HepG2 (cell line): Measurements from ENCODE around the gene STRBP. TPM values are rescaled to one million over a fixed set of nuclear protein-coding genes. Genes with fewer than 3 reads are reported as not detected.
A peak's percentile ranks its signal among the peaks of the same experiment; 100 is the strongest.

Experiments
- ATF1 ChIP-seq: IDR thresholded peaks from 2 replicates; pipeline ENCODE4 v1.6.1; 2016; ENCODE audit warnings: mild to moderate bottlenecking, control low read depth
- CREB1 ChIP-seq, 2 experiments: fragments of 450-650 bp in 1 of 2; IDR thresholded peaks; 2 replicates each; pipeline ENCODE4 v1.6.1; 2016 to 2017; ENCODE audit warnings: control low read depth in 1 of 2, mild to moderate bottlenecking in 1 of 2, missing compliant biosample characterization in 1 of 2, missing genetic modification characterization in 1 of 2
- YY1 ChIP-seq: IDR thresholded peaks from 2 replicates; pipeline ENCODE4 v1.6.1; 2011; ENCODE audit warnings: low read length, low read depth, moderate library complexity, mild to moderate bottlenecking; ENCODE audit not compliant: insufficient read depth, insufficient replicate concordance
- ZFP1 ChIP-seq: IDR thresholded peaks from 2 replicates; pipeline ENCODE4 v1.6.1; 2016
- ZHX1 ChIP-seq: sonication (generic); formaldehyde crosslinking; IDR thresholded peaks from 2 replicates; pipeline ENCODE4 v1.8.1; 2022; ENCODE audit warnings: low read depth, mild to moderate bottlenecking, missing genetic modification reagents
- ZNF318 ChIP-seq: sonication (generic); formaldehyde crosslinking; IDR thresholded peaks from 2 replicates; pipeline ENCODE4 v1.4.0; 2020; ENCODE audit warnings: mild to moderate bottlenecking, missing genetic modification reagents
- ZNF430 ChIP-seq: sonication (generic); formaldehyde crosslinking; IDR thresholded peaks from 2 replicates; pipeline ENCODE4 v1.9.0; 2021; ENCODE audit warnings: mild to moderate bottlenecking, missing genetic modification reagents
- ZNF512 ChIP-seq: sonication (generic); formaldehyde crosslinking; IDR thresholded peaks from 2 replicates; pipeline ENCODE4 v1.4.0; 2020; ENCODE audit warnings: mild to moderate bottlenecking, missing genetic modification reagents
- ZNF747 ChIP-seq: sonication (generic); formaldehyde crosslinking; IDR thresholded peaks from 2 replicates; pipeline ENCODE4 v1.8.1; 2023; ENCODE audit warnings: missing genetic modification reagents, mild to moderate bottlenecking, borderline replicate concordance
- polyA plus RNA-seq, 8 experiments: library from polyadenylated mRNA; depleted of rRNA in 3 of 8; stranded (reverse) in 7 of 8; unstranded in 1 of 8; fragments of >200 nt; fragmentation: Illumina TruSeq in 4 of 8; extraction: Trizol in 4 of 8; gene quantifications; 2 replicates each; pipeline versions ENCODE4 v1.2.1 to v1.2.3, GENCODE V29; 2011 to 2016; ENCODE audit warnings: low read depth in 4 of 8, missing spikeins in 1 of 8, mixed read lengths in 1 of 8; ENCODE audit not compliant: insufficient read depth in 1 of 8
- total RNA-seq, 5 experiments: library from RNA; depleted of rRNA; stranded (reverse); fragments of >200 nt; fragmentation: Illumina TruSeq; extraction: Trizol; gene quantifications; 2 replicates each; pipeline ENCODE4 v1.2.3, GENCODE V29; 2016; ENCODE audit warnings: low read depth in 1 of 5
- TF ChIP-seq, protein P1 (sequence below), 2 experiments: fragments of 450-650 bp in 1 of 2; sonication (generic) in 1 of 2; formaldehyde crosslinking; IDR thresholded peaks; 2 replicates each; pipeline versions ENCODE4 v1.5.0 to v1.8.0; 2020 to 2022; ENCODE audit warnings: mild to moderate bottlenecking in 1 of 2, missing genetic modification reagents in 1 of 2
- TF ChIP-seq, protein P2 (sequence below): sonication (generic); formaldehyde crosslinking; conservative IDR thresholded peaks from 2 replicates; pipeline ENCODE4 v1.8.0; 2022; ENCODE audit warnings: mild to moderate bottlenecking, moderate library complexity, missing genetic modification reagents

Gene STRBP
- total and polyA plus RNA-seq, 2 of the 13 experiments (the other 11 are each of a cell fraction or from before 2014, with no cell fraction given) = 14.5 to 38.5 TPM

- no peak for TF ChIP-seq ZNF318
- no peak for TF ChIP-seq CREB1 (IDR thresholded peaks at IDR 0.05)
- TF ChIP-seq CREB1 (CRISPR knock-in tag; IDR thresholded peaks at IDR 0.05) = peak; percentile 72
- TF ChIP-seq, protein P1, sequence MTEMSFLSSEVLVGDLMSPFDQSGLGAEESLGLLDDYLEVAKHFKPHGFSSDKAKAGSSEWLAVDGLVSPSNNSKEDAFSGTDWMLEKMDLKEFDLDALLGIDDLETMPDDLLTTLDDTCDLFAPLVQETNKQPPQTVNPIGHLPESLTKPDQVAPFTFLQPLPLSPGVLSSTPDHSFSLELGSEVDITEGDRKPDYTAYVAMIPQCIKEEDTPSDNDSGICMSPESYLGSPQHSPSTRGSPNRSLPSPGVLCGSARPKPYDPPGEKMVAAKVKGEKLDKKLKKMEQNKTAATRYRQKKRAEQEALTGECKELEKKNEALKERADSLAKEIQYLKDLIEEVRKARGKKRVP (CRISPR knock-in tag; IDR thresholded peaks at IDR 0.05) = peak in 1 of 2 experiments; percentile 79; a peak in 2 of 4 replicates
- TF ChIP-seq ZNF747 (CRISPR knock-in tag) = no peak
- TF ChIP-seq ZFP1 = 0 out of 2 replicates have a peak, but pooled peaks have one; percentile 49
- TF ChIP-seq ZNF512 (CRISPR knock-in tag) = no peak
- peak; percentile 42; the same call in 1 of the 2 replicates for TF ChIP-seq ZNF430 (CRISPR knock-in tag)
- no peak for TF ChIP-seq YY1
- TF ChIP-seq ATF1 = 0 out of 2 replicates have a peak, but pooled peaks have one; percentile 26
- TF ChIP-seq ZHX1 (CRISPR knock-in tag) = no peak
- TF ChIP-seq, protein P2, sequence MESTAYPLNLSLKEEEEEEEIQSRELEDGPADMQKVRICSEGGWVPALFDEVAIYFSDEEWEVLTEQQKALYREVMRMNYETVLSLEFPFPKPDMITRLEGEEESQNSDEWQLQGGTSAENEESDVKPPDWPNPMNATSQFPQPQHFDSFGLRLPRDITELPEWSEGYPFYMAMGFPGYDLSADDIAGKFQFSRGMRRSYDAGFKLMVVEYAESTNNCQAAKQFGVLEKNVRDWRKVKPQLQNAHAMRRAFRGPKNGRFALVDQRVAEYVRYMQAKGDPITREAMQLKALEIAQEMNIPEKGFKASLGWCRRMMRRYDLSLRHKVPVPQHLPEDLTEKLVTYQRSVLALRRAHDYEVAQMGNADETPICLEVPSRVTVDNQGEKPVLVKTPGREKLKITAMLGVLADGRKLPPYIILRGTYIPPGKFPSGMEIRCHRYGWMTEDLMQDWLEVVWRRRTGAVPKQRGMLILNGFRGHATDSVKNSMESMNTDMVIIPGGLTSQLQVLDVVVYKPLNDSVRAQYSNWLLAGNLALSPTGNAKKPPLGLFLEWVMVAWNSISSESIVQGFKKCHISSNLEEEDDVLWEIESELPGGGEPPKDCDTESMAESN = peak; percentile 58
Observed at GRCh38 chr9:123087359-123087888, 181.0 kb downstream of the STRBP start (continued).
